GM10266 (cell line): Measurements from ENCODE around the gene MYO1G.
"Not testable (repeated sequence)": the region's sequence is repeated elsewhere in the genome, so short reads cannot be mapped to it uniquely, and the experiment has no call there.

ENCODE experiments used
- DNase-seq: peaks from one replicate; pipeline ENCODE4 v3.0.0; 2012; ENCODE audit errors: extremely low spot score
- CTCF ChIP-seq: IDR thresholded peaks from 2 replicates; pipeline ENCODE4 v1.5.1; 2012; ENCODE audit warnings: mild to moderate bottlenecking, low read depth; ENCODE audit not compliant: control insufficient read depth, insufficient read depth; ENCODE audit errors: missing control alignments

Gene MYO1G

GRCh38 chr7:44995555-44996493 lies 17.0 kb upstream of the MYO1G start:
- no peak for TF ChIP-seq CTCF
- DNase-seq, result no peak

- no peak for TF ChIP-seq CTCF
- DNase-seq, result no peak
These were observed 16.2 kb upstream of the MYO1G start for GRCh38 chr7:44994877-44995554.

GRCh38 chr7:44992004-44992795 lies 13.4 kb upstream of the MYO1G start:
- DNase-seq, result not testable (repeated sequence)

- no peak for TF ChIP-seq CTCF
- DNase-seq, result no peak
These were observed 11.6 kb upstream of the MYO1G start for GRCh38 chr7:44990109-44991023.

- no peak for DNase-seq
- TF ChIP-seq CTCF, result no peak
These were observed 10.3 kb upstream of the MYO1G start for GRCh38 chr7:44989132-44989531.

GRCh38 chr7:44988701-44989100 lies 9.9 kb upstream of the MYO1G start:
- DNase-seq, result no peak

More at GRCh38 chr7:44988701-44989100, 9.9 kb upstream of the MYO1G start:
- no peak for TF ChIP-seq CTCF
